Esophagus (tissue), 2 donors: ENCODE data around the gene CBFA2T3. TPM values are rescaled to one million over a fixed set of nuclear protein-coding genes. Genes with fewer than 3 reads are reported as not detected.
A peak's percentile ranks its signal among the peaks of the same experiment; 100 is the strongest.

Experiments
- H3K27ac ChIP-seq, 2 donors: one replicate each; pipeline ENCODE4 v1.5.1; 2013; ENCODE audit warnings: low read depth in 2 of 2, mild to moderate bottlenecking in 2 of 2, inconsistent platforms in 1 of 2, low read length in 1 of 2, moderate library complexity in 1 of 2
- H3K27me3 ChIP-seq, 2 donors: one replicate each; pipeline ENCODE4 v1.6.1; 2013; ENCODE audit warnings: low read length in 2 of 2, control low read depth in 1 of 2, mild to moderate bottlenecking in 1 of 2; ENCODE audit not compliant: insufficient read depth in 2 of 2, control insufficient read depth in 1 of 2
- H3K36me3 ChIP-seq, 2 donors: one replicate each; pipeline ENCODE4 v1.6.1; 2013; ENCODE audit warnings: low read length in 1 of 2; ENCODE audit not compliant: control insufficient read depth in 2 of 2, insufficient read depth in 2 of 2
- H3K4me1 ChIP-seq, 2 donors: one replicate each; pipeline ENCODE4 v1.6.1; 2013; ENCODE audit warnings: low read length in 1 of 2; ENCODE audit not compliant: control insufficient read depth in 2 of 2, insufficient read depth in 2 of 2
- H3K4me3 ChIP-seq, 2 donors: one replicate each; pipeline ENCODE4 v1.5.1; 2013; ENCODE audit warnings: low read length in 2 of 2, mild to moderate bottlenecking in 2 of 2, low read depth in 1 of 2, moderate library complexity in 1 of 2
- H3K9me3 ChIP-seq, 2 donors: one replicate each; pipeline ENCODE4 v1.6.1; 2013; ENCODE audit warnings: mild to moderate bottlenecking in 2 of 2, low read depth in 1 of 2, low read length in 1 of 2, moderate library complexity in 1 of 2; ENCODE audit not compliant: control insufficient read depth in 2 of 2, insufficient read depth in 1 of 2
- whole genome bisulfite sequencing, 2 donors: extraction: QIAGEN DNeasy Blood & Tissue Kit; methylation state at CpG; one replicate each; pipeline ENCODE4 v1.1.7; 2013; 5-methylcytosine and 5-hydroxymethylcytosine counted together
- polyA plus RNA-seq, 2 donors: library from polyadenylated mRNA; stranded (reverse); fragments of 200-250 nt; gene quantifications; one replicate each; pipeline ENCODE4 v1.2.3, GENCODE V29; 2013
- donor health status: healthy with polysubstance abuse.
- donor health status: Bipolar disorder and iron deficiency.

CBFA2T3 gene
- polyA plus RNA-seq, 2 donors: 0.93 to 1.4 TPM

DNA sequence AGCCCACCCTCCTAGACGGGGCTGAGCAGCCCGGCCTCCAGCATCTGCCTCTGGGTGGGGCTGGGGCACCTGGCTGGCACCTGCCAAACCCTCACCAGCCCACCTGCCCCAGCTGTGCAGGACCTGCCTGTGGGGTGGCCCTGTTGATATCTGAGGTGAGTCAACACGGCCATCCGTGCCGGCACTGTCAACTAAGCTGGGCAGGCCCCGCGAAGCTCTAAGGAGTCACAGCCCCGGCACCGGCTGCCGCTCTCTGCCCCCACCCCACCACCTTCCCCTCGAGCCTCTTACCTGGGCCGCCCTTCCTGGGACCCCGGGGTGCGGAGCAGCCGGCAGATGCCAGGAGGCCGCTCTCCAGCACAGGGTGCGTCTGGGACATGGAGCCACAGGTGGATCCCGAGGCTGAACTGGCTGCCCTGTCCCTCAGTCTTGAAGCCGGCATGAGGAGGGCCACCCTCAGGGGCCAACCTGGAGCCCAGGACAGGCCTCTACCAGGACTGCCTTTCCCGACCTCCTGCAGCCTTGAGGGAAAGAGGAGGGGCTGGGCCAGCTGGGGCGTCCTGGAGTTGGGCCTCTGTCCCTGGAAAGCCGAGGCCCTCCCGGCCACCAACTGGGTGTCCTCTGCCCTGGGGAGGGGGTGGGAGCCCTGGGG, 515 bp downstream of the CBFA2T3 start:
- Histone ChIP-seq H3K4me3 (no peak overlapping the region), H3K27me3 (no peaks in the 10 kb centered on the region), H3K9me3 (no peaks in the 10 kb centered on the region), H3K4me1 (no peaks in the 10 kb centered on the region), H3K27ac (peak overlapping the region in 1 of 2 donors; percentile 3), H3K36me3 (no peaks in the 10 kb centered on the region)
- 48 to 49% methylated on average over 19 to 23 of the region's 23 CpGs for WGBS, 2 donors

DNA sequence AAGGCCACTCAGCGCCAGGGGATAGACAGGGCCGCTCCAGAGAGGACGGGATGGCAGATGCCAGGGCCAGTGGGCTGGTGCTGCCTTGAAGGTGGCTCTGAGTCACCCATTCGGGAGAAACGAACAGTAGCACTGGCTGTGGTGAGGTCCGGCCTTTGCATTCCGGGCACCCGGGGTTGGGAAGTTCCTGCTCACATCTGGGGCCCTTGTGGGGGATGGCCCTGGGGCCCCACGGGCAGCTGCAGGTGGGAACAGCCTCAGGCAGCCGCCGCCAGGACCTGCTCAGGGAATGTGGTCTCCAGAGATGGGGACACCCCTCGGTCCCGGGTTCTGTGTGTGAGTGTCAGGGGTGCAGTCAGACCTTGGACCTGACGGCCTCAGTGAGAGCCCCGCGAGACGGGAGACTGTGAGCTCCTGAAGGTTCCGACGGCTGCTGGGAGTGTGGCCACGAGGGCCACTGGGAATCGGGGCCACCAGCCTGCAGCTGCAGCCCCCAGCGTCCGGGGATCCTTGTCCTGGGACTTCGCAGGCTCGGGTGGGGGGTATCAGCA, 1.4 kb downstream of the CBFA2T3 start:
- Histone ChIP-seq H3K4me3 (no peak overlapping the region), H3K9me3 (no peaks in the 10 kb centered on the region), H3K27ac (no peak overlapping the region), H3K36me3 (no peaks in the 10 kb centered on the region), H3K27me3 (no peaks in the 10 kb centered on the region), H3K4me1 (no peaks in the 10 kb centered on the region)
- WGBS, 2 donors: 59 to 61% methylated on average over 25 of the region's 25 CpGs

DNA sequence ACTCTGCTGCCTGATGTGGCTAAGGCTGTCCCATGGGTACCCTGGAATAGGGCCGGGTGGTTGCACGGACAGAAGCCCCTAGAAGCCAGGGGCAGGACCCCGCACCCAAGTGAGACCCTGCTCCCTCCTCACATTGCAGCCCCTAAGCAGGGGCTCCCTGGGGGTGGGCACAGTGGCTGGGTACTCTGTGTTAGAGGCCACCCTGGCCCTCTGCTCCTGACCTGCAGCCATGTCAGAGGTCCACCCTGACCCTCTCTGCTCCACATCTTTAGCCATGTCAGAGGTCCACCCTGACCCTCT, 2.1 kb downstream of the CBFA2T3 start:
- H3K9me3 ChIP-seq: no peaks in the 10 kb centered on the region
- H3K4me1 ChIP-seq: no peaks in the 10 kb centered on the region
- H3K27me3 ChIP-seq: no peaks in the 10 kb centered on the region
- WGBS, 2 donors: 76% methylated on average over 3 of the region's 3 CpGs
- H3K4me3 ChIP-seq: no peak overlapping the region
- H3K27ac ChIP-seq: no peak overlapping the region
- H3K36me3 ChIP-seq: no peaks in the 10 kb centered on the region

DNA sequence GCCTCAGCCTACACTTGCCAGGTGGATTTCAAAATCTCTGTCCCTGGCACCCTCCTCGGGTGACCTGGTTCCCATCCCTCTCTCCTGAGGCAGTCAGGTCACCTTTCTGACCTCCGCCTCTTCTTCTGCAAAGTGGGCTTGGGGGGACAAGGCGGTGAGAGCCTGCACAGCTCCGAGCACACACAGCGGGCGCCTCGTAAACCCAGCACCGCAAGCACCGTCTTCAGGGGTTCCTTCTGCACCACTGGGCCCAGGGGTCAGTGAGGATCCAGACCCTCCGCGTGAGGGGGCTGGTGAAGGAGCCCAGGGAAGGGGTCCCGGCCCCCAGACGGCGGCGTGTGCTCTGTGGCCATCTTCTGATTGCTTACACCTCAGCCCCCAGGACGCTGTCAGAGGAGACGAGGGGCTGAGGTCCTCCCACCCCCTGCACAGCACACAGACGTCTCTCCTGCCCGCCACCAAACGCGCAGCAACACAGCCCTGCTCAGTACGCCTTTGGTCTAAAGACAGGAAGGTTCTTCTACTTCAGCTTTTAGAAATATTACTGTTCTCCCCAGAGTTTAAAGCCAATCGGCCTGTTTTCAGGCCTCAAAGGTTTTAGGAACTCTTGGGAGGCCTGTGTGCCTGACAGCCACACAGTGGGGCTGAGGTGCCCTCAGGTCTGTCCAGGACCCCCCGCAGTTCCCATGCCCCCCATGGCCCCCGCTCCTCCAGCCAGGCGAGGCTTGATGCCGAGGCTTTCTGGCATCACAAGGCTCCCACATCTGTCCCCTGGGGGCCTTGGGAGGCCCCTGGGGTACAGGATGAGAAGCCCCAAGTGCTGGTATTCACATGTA, 2.7 kb downstream of the CBFA2T3 start:
- Histone ChIP-seq H3K27ac (no peak overlapping the region), H3K4me3 (no peak overlapping the region), H3K36me3 (no peaks in the 10 kb centered on the region), H3K4me1 (no peaks in the 10 kb centered on the region), H3K9me3 (no peaks in the 10 kb centered on the region), H3K27me3 (no peaks in the 10 kb centered on the region)
- WGBS, 2 donors: 75 to 77% methylated on average over 27 of the region's 27 CpGs

DNA sequence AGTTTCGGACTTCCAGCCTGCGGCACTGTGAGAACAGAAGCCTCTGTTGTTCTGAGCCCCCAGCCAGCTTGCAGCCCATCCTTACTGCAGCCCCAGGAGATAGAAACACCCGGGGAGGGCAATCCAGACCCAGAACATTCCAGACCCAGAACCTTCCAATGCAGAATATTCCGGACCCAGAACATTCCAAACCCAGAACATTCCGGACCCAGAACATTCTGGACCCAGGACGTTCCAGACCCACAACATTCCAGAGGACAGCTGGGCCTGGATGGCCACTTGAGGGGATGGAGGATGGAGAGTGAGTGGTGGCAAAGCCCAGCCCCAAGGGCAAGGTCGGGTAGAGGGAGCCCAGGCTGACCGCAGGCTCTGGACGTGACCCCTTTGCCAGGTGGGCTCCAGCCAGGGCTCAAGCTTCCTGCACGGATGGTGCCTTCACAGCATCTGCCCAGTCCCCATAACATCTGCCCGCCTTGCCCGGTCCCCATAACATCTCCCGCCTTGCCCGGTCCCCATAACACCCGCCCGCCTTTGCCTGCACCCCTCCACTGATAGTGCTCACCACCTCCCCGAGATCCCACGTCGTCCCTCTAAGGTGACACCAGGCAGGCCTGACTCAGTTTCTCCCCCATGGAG, 3.5 kb downstream of the CBFA2T3 start:
- no peaks in the 10 kb centered on the region for H3K36me3 ChIP-seq
- no peaks in the 10 kb centered on the region for H3K4me1 ChIP-seq
- H3K4me3 ChIP-seq: no peak overlapping the region
- no peak overlapping the region for H3K27ac ChIP-seq
- H3K9me3 ChIP-seq: no peaks in the 10 kb centered on the region
- no peaks in the 10 kb centered on the region for H3K27me3 ChIP-seq
- WGBS, 2 donors: 79 to 81% methylated on average over 18 to 19 of the region's 19 CpGs

DNA sequence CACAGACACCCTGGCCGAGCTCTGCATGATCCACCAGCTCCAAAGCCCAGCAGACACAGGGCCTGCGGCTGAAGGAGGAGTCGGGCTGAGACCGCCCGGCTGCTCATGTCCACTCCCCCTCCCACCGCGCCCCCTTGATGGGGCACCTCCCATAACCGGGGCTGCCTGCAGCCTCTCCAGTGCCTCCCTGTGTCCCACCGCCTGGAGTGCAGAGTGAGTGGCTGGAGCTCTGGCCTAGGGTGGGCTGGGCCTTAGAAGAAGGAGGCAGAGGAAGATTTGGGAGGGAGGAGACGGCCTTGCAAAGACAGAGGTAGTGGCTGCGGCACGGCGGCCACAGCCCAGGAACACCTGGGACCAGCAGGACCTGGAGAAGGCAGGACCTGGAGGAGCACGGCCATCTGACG, 4.0 kb downstream of the CBFA2T3 start:
- no peaks in the 10 kb centered on the region for H3K27me3 ChIP-seq
- H3K27ac ChIP-seq: no peak overlapping the region
- H3K4me3 ChIP-seq: no peak overlapping the region
- no peaks in the 10 kb centered on the region for H3K9me3 ChIP-seq
- H3K36me3 ChIP-seq: no peaks in the 10 kb centered on the region
- 40 to 44% methylated on average over 15 of the region's 15 CpGs for WGBS, 2 donors
- H3K4me1 ChIP-seq: no peaks in the 10 kb centered on the region

DNA sequence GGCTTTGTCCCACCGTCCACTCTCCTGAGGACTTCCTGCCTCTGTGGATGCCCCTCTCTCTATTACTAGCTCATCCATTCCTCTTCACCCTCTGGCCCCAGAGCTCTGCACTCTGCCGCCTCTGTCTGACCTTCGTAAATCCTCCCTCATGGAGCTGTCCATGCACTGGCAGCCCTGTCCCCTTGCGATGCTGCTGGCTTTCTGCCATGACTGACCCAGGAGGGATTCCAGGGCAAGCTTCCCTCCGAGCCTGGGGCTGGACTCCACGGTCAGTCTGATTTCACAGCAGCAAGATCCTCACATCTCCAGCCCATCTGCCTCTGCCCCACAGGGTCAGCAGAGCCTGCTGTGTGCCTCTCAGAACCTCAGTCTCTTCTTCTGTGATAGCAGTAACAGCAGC, 4.7 kb downstream of the CBFA2T3 start:
- Histone ChIP-seq H3K27ac (no peak overlapping the region), H3K4me3 (no peak overlapping the region), H3K36me3 (no peaks in the 10 kb centered on the region), H3K4me1 (no peaks in the 10 kb centered on the region), H3K27me3 (peaks cover 0 to 2% of the 10 kb centered on the region in 2 donors), H3K9me3 (no peaks in the 10 kb centered on the region)
- WGBS, 2 donors: 38 to 43% methylated on average over 6 of the region's 6 CpGs

DNA sequence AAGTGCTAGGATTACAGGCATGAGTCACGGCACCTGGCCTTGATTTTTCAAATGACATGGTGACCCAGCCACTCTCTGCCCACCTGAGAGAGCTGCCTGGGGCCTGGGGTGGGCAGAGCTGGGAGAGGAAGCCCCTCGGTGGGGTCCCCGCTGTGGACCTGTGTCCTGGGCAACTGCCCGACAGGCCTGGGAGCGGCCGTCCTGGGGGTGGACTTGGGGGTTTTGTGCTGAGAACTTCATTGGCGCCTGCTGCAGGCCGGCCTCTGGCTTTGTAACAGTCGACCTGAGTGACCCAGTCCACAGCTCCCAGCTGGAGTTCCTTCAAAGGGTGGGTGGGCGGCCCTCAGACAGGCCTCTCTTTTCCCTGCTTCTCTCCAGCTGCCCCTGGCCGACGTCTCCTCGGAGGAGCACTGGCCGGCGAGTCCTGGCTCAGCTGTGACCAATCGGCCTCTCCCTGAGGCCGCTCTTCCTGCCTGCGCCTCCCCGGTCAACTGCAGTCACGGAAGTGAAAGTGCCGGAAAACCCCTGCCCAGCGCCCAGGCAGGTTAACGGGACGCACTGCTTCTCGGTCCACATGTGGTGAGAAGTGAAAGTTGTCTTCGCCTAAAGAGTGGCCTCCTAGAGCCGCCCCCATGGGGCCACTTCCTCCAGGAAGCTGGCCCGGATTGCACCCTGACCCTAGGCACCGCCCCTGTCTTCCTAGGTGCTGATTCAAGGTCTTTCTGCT, 5.5 kb downstream of the CBFA2T3 start:
- 69 to 74% methylated on average over 29 of the region's 29 CpGs for WGBS, 2 donors
- no peaks in the 10 kb centered on the region for H3K9me3 ChIP-seq
- no peaks in the 10 kb centered on the region for H3K4me1 ChIP-seq
- H3K4me3 ChIP-seq: no peak overlapping the region
- H3K27me3 ChIP-seq: peaks cover 0 to 4% of the 10 kb centered on the region in 2 donors
- H3K27ac ChIP-seq: no peak overlapping the region
- H3K36me3 ChIP-seq: no peaks in the 10 kb centered on the region

DNA sequence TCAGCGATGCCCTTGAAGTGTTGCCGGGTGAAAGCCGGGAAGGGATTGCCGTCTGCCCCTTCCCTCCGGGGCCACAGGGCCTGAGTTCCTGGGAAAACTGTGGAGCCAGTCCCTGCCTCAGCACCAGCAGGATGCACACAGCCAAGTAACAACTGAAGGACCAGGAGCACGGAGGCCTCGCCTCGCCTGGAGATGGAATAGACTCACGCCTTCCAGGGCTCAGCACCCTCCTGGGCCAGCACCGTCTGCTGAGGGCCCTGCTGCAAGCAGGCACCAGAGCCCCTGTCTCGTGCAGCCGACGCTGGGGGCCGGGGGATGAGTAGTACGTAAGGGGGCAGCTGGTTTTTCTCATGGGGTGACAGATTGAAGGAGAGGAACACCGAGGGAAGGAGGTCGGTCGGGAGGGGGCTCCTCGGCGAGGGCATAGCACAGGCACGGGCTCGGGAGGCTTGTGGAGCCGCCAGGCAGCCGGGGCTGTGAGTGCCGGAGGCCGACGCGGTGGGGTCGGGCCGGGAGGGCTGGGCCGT, 6.4 kb downstream of the CBFA2T3 start:
- Histone ChIP-seq H3K4me1 (no peaks in the 10 kb centered on the region), H3K4me3 (no peak overlapping the region), H3K27me3 (peaks cover 0 to 4% of the 10 kb centered on the region in 2 donors), H3K36me3 (no peaks in the 10 kb centered on the region), H3K9me3 (no peaks in the 10 kb centered on the region), H3K27ac (no peak overlapping the region)
- WGBS, 2 donors: 68% methylated on average over 31 of the region's 31 CpGs
